ENCODE measurements around the gene TGFBR2. TPM values are rescaled to one million over a fixed set of nuclear protein-coding genes. Genes with fewer than 3 reads are reported as not detected.

Gene TGFBR2
- total and polyA plus RNA-seq, 2 of the 13 experiments (the other 11 are each of a cell fraction or from before 2014, with no cell fraction given) = 82.2 to 187 TPM

- Histone ChIP-seq H4K20me1 (ENCODE audit: insufficient read depth, low read length) (peaks cover 100% of the 10 kb centered on the region), H3K79me2 (ENCODE audit: insufficient read depth, low read length) (peaks cover 98% of the 10 kb centered on the region), H3K9ac (ENCODE audit: insufficient read depth, low read depth, low read length) (peak overlapping the region; percentile 25; the same call in 1 of the 2 replicates), H3K27me3 (ENCODE audit: control insufficient read depth in 1 of 2, insufficient read depth in 2 of 2, low read length in 2 of 2) (no peaks in the 10 kb centered on the region; a peak in 1 of 5 replicates), H3K4me3 (replicated peaks in 1 of 3; ENCODE audit: insufficient read depth in 1 of 3, low read depth in 2 of 3, low read length in 3 of 3) (peak overlapping the region in 1 of 3 experiments; percentile 8; a peak in 1 of 6 replicates), H2AFZ (ENCODE audit: low read length) (no peak overlapping the region), H3K4me2 (ENCODE audit: low read depth, low read length) (peak overlapping the region; percentile 92), H3K9me3 (ENCODE audit: low read length) (no peaks in the 10 kb centered on the region), H3K27ac (ENCODE audit: extremely low read length, insufficient read depth, low read length) (no peak overlapping the region), H3K36me3 (replicated peaks in 1 of 2; ENCODE audit: control insufficient read depth in 1 of 2, insufficient read depth in 2 of 2, low read length in 2 of 2) (peaks cover 16 to 65% of the 10 kb centered on the region in 2 experiments), H3K4me1 (ENCODE audit: insufficient read depth, low read length) (peaks cover 100% of the 10 kb centered on the region)
- no peak for DNase-seq (ENCODE audit: low spot score)
- CTCF ChIA-PET (ENCODE audit: low intra/inter-chr PET ratio, low total read pairs) = no interaction called here
- POLR2A ChIA-PET = interaction anchor here (0.9 to 1.6 kb wide), 3 partner anchors 10 to 297 kb away, joined by 3 to 5 read pairs (median 3); partner anchors contain the start of gene TGFBR2
- intact Hi-C loops (cut with micrococcal nuclease; ENCODE audit: unreplicated experiment) (loop anchor here (2.0 kb wide), 1 partner anchor 76 kb away; no protein-coding TSS in a partner anchor), in situ Hi-C loops (cut with HindIII; ENCODE audit: extremely low pct_ligation_motif_present, low pct_unique_long_range_greater_than_20kb) (no loop called here)
- no peak for FAIRE-seq
- TF ChIP-seq RBM22 (optimal IDR thresholded peaks at IDR 0.05; ENCODE audit: low read length) (peak; percentile 72), KLF13 (CRISPR knock-in tag; IDR thresholded peaks at IDR 0.05) (no peak), RBFOX2 (IDR thresholded peaks at IDR 0.05; ENCODE audit: low read depth, low read length) (peak; percentile 52; the same call in 1 of the 2 replicates), GLMP (CRISPR knock-in tag; IDR thresholded peaks at IDR 0.05; ENCODE audit: borderline replicate concordance) (no peak)
- ATAC-seq = no peak
- BruUV-seq (replicated peaks) = no TSS peak
- WGBS (ENCODE audit: low lambda C conversion rate) = 58% methylated on average over 1 of the region's 1 CpG
These were observed 10.1 kb downstream of the TGFBR2 start for GRCh38 chr3:30616347-30617027.

DNA sequence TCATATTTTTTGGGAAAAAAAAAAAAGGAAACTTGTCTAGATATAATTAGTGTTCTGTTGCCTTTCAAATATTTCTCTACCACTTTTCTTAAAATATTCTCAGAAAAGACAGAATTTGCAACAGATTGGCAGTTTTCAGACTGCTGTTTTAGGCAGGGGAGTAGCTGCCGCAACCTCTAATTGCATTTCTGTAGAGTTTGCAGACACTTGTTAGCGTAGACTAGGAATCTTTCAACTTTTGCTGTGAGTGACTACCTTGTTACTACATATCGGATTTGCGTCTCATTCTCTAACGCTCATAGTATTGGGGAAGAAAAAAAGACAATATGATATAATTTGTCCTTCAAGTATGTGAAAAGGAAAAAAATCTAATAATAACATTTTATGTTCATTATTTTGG is 10.7 kb downstream of the TGFBR2 start:
- Histone ChIP-seq H3K4me1 (ENCODE audit: insufficient read depth, low read length) (peaks cover 100% of the 10 kb centered on the region), H3K27me3 (ENCODE audit: control insufficient read depth in 1 of 2, insufficient read depth in 2 of 2, low read length in 2 of 2) (no peaks in the 10 kb centered on the region; a peak in 1 of 5 replicates), H3K4me3 (replicated peaks in 1 of 3; ENCODE audit: insufficient read depth in 1 of 3, low read depth in 2 of 3, low read length in 3 of 3) (no peak overlapping the region; a peak in 1 of 6 replicates), H3K79me2 (ENCODE audit: insufficient read depth, low read length) (peaks cover 98% of the 10 kb centered on the region), H3K9me3 (ENCODE audit: low read length) (no peaks in the 10 kb centered on the region), H3K9ac (ENCODE audit: insufficient read depth, low read depth, low read length) (no peak overlapping the region), H3K4me2 (ENCODE audit: low read depth, low read length) (peak overlapping the region; percentile 92), H3K36me3 (replicated peaks in 1 of 2; ENCODE audit: control insufficient read depth in 1 of 2, insufficient read depth in 2 of 2, low read length in 2 of 2) (peaks cover 17 to 65% of the 10 kb centered on the region in 2 experiments), H3K27ac (ENCODE audit: extremely low read length, insufficient read depth, low read length) (no peak overlapping the region), H2AFZ (ENCODE audit: low read length) (no peak overlapping the region), H4K20me1 (ENCODE audit: insufficient read depth, low read length) (peaks cover 100% of the 10 kb centered on the region)
- no peak for FAIRE-seq
- DNase-seq (ENCODE audit: low spot score) = no peak
- TF ChIP-seq, protein P1, sequence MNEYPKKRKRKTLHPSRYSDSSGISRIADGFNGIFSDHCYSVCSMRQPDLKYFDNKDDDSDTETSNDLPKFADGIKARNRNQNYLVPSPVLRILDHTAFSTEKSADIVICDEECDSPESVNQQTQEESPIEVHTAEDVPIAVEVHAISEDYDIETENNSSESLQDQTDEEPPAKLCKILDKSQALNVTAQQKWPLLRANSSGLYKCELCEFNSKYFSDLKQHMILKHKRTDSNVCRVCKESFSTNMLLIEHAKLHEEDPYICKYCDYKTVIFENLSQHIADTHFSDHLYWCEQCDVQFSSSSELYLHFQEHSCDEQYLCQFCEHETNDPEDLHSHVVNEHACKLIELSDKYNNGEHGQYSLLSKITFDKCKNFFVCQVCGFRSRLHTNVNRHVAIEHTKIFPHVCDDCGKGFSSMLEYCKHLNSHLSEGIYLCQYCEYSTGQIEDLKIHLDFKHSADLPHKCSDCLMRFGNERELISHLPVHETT (CRISPR knock-in tag; conservative IDR thresholded peaks at IDR 0.05) = no peak
- no peak for TF ChIP-seq REPIN1 (CRISPR knock-in tag; IDR thresholded peaks at IDR 0.05; ENCODE audit: borderline replicate concordance, low read depth)
- TF ChIP-seq, protein P2, sequence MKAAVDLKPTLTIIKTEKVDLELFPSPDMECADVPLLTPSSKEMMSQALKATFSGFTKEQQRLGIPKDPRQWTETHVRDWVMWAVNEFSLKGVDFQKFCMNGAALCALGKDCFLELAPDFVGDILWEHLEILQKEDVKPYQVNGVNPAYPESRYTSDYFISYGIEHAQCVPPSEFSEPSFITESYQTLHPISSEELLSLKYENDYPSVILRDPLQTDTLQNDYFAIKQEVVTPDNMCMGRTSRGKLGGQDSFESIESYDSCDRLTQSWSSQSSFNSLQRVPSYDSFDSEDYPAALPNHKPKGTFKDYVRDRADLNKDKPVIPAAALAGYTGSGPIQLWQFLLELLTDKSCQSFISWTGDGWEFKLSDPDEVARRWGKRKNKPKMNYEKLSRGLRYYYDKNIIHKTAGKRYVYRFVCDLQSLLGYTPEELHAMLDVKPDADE (CRISPR knock-in tag; IDR thresholded peaks at IDR 0.05) = no peak
- in situ Hi-C loops (cut with HindIII; ENCODE audit: extremely low pct_ligation_motif_present, low pct_unique_long_range_greater_than_20kb) (no loop called here), intact Hi-C loops (cut with micrococcal nuclease; ENCODE audit: unreplicated experiment) (loop anchor here (2.0 kb wide), 1 partner anchor 76 kb away; no protein-coding TSS in a partner anchor)
- ChIA-PET POLR2A (interaction anchor here (1.6 kb wide), 1 partner anchor 11 kb away, joined by 5 read pairs; the partner anchor contains the start of gene TGFBR2), CTCF (ENCODE audit: low intra/inter-chr PET ratio, low total read pairs) (no interaction called here)
- 86% methylated on average over 5 of the region's 5 CpGs for WGBS (ENCODE audit: low lambda C conversion rate)
- ATAC-seq = no peak
- BruUV-seq (replicated peaks) = no TSS peak

Data from HepG2 (cell line).